KOPT-K1 (cell line): ENCODE measurements around the gene TSPAN8.
"Not testable (repeated sequence)": the region's sequence is repeated elsewhere in the genome, so short reads cannot be mapped to it uniquely, and the experiment has no call there.

Experiments used
- H3K27ac ChIP-seq: fragments of 200-600 bp; sonication (generic); 2 replicates; pipeline ENCODE4 v1.5.1; 2016; ENCODE audit warnings: antibody characterized with exemption, mild to moderate bottlenecking, low read depth, low read length; ENCODE audit not compliant: poor library complexity, severe bottlenecking
- H3K36me3 ChIP-seq: fragments of 200-600 bp; sonication (generic); 2 replicates; pipeline ENCODE4 v1.5.1; 2017; ENCODE audit warnings: antibody characterized with exemption, mild to moderate bottlenecking, low read length, moderate library complexity; ENCODE audit not compliant: insufficient read depth
- H3K9me3 ChIP-seq: fragments of 200-600 bp; sonication (generic); 2 replicates; pipeline ENCODE4 v1.5.1; 2017; ENCODE audit warnings: antibody characterized with exemption, low read length, mild to moderate bottlenecking; ENCODE audit not compliant: insufficient read depth, poor library complexity, severe bottlenecking

The TSPAN8 gene

DNA sequence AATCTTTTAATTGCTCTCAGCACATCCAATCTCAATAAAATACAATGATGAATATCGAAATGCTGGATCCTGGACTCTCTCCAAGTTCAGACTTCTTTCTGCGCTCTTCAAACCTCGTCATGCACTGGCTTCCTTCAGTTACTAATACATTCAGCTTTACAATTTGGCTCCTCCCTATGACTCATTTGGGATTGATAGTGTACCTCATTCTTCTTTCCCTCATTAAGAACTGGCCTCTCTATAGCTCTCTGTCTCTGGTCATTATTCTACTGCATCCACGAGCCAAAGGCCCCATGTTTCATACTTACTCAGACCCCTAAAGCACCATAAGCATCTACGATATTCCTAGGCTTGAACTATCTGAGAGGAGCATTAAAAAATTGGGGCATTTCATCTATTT is 4.9 kb downstream of the TSPAN8 start:
- no peak overlapping the region for H3K27ac ChIP-seq
- H3K36me3 ChIP-seq: no peaks in the 10 kb centered on the region
- H3K9me3 ChIP-seq: no peaks in the 10 kb centered on the region

DNA sequence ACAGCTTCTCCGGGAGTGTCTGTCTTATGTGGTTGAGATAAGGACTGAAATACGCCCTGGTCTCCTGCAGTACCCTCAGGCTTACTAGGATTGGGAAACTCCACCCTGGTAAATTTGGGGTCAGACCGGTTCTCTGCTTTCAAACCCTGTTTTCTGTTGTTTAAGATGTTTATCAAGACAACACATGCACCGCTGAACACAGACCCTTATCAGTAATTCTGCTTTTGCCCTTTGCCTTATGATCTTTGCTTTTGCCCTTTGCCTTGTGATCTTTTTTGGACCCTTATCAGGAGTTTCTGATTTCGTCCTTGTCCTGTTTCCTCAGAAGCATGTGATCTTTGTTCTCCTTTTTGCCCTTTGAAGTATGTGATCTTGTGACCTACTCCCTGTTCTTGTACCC is 7.8 kb downstream of the TSPAN8 start:
- not testable (repeated sequence) for H3K36me3 ChIP-seq, H3K9me3 ChIP-seq, H3K27ac ChIP-seq

- no peaks in the 10 kb centered on the region for H3K9me3 ChIP-seq
- H3K27ac ChIP-seq: no peak overlapping the region
- H3K36me3 ChIP-seq: no peaks in the 10 kb centered on the region
Observed at GRCh38 chr12:71144682-71145081, 13.1 kb downstream of the TSPAN8 start.

DNA sequence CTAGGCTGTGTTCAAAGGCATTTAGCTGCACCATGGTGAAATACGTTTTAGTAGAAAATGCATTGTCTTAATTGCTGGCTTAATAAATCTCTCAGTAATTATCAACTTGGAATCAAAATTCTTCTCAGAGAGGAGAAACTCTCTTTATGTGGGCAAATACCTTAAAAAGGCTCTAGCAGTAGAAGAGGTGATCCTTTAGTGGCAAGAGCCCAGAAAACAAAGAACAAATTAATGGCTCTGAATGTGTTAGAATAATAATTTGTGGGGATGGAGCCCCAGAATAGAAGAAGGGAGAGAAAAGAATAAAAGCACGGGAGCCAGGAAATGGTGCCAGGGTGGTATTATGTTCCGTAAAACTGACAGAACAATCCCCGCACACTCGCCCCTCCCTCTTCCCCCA is 14.8 kb downstream of the TSPAN8 start:
- no peak overlapping the region for H3K27ac ChIP-seq
- no peaks in the 10 kb centered on the region for H3K36me3 ChIP-seq
- H3K9me3 ChIP-seq: no peaks in the 10 kb centered on the region

DNA sequence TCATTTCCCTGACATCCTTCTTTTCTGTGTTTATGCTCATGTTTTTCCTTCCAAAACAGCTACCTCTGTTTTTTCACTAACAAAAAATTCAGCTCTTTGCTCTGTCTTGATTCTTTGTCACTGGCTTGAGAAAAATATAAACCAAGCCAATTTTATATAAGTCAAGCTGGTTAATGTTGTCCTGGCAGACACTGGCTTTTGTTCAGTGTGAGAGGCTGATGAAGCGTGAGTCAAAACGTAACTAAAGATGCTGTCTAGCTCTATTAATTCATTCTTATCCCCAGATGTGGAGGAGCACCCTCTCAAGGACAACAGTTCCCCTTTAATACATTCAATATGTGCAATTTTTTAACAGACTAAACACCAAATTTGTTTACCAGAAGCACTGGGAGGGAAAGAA is 15.8 kb downstream of the TSPAN8 start:
- H3K36me3 ChIP-seq: no peaks in the 10 kb centered on the region
- no peaks in the 10 kb centered on the region for H3K9me3 ChIP-seq
- H3K27ac ChIP-seq: no peak overlapping the region

DNA sequence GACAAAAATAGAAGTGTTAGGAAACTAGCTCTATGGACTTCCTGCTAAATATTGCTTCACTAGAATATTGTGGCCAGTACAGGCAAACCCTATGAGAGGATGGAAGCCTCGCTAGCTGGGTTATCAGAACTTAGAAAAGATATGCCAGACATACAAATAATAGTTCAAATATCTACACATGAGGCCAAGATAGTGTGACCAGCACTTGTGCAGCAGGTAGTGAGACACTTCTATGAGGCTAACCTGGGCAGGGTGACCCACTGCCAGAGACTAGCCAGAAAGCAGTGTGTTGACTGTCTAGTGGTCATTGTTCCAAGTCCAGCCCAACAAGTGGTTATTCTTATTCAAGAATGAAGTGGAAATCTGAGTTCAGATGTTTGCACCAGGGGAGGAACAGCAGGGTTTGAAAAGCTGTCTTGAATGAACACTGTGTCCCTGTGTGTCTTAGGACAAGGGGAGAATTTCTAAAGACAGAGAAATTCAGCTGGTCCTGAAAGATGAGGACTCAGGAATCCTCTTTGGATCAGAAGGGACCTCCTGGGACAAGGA is 16.3 kb downstream of the TSPAN8 start:
- H3K9me3 ChIP-seq: no peaks in the 10 kb centered on the region
- H3K27ac ChIP-seq: no peak overlapping the region
- no peaks in the 10 kb centered on the region for H3K36me3 ChIP-seq

DNA sequence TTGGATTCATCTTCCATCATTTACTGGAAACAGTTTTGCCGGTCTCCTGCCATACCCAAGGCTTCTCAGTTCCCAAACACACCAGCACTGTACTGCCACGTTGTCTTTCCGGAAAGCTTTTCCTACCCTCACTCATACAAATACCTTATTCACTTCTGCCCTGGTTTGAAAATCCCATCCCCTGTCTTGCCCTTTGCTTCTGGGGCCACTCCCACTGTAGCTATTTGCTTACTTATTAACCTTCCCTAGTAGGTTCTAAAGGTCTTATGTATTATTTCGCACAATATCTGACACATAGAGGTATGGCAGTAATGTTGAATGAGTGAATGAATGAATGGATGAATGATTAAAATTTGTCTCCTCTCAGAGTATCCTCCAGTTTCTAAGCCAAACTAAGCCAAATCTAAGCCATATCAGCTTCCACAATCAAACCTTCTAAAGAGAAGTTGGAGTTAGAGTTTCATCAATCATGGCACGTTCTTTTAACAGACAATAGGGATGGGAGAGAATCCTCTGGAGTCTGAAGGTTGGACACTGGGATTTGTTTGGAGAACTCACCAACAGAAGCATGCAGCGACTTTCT is 18.6 kb downstream of the TSPAN8 start:
- Histone ChIP-seq H3K9me3 (no peaks in the 10 kb centered on the region), H3K36me3 (no peaks in the 10 kb centered on the region), H3K27ac (no peak overlapping the region)

- no peak overlapping the region for H3K27ac ChIP-seq
- no peaks in the 10 kb centered on the region for H3K36me3 ChIP-seq
Observed at GRCh38 chr12:71138011-71138410, 19.8 kb downstream of the TSPAN8 start.

GRCh38 chr12:71135812-71136176 is 22.0 kb downstream of the TSPAN8 start:
- no peaks in the 10 kb centered on the region for H3K36me3 ChIP-seq
- no peak overlapping the region for H3K27ac ChIP-seq
- H3K9me3 ChIP-seq: no peaks in the 10 kb centered on the region

More at GRCh38 chr12:71138011-71138410, 19.8 kb downstream of the TSPAN8 start:
- no peaks in the 10 kb centered on the region for H3K9me3 ChIP-seq

- H3K9me3 ChIP-seq: no peaks in the 10 kb centered on the region
- H3K36me3 ChIP-seq: no peaks in the 10 kb centered on the region
- no peak overlapping the region for H3K27ac ChIP-seq
Observed at GRCh38 chr12:71135077-71135811, 22.6 kb downstream of the TSPAN8 start.

GRCh38 chr12:71134405-71134804 is 23.4 kb downstream of the TSPAN8 start:
- Histone ChIP-seq H3K9me3 (no peaks in the 10 kb centered on the region), H3K27ac (no peak overlapping the region), H3K36me3 (no peaks in the 10 kb centered on the region)

DNA sequence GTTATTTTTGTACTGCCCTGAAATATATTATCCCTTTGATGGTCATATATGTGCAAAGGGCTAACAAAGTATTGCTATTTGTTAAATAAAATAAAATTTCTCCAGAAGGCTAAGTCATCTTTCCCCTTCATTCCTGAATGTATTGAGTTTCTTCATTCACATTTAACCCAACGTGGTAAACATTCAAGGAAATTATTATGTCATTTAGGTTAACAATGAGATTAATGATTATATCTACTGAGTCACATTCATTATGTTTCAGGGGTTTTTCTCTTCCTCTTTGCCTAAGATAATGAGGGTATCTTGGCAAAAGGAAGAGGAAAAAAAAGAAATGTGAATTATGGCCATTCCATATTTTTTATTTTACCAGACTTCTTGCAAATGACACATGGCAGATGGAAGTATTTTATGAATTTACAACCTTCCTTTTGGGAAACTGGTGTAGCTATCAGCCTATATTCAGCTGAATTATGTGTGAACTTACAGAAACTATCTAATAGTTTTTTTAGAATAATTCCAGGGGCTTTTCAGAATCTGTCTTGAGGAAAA is 27.2 kb downstream of the TSPAN8 start:
- Histone ChIP-seq H3K27ac (no peak overlapping the region), H3K36me3 (no peaks in the 10 kb centered on the region)

GRCh38 chr12:71129364-71129763 is 28.4 kb downstream of the TSPAN8 start:
- Histone ChIP-seq H3K27ac (no peak overlapping the region), H3K9me3 (no peaks in the 10 kb centered on the region), H3K36me3 (no peaks in the 10 kb centered on the region)

More for the DNA sequence above, 27.2 kb downstream of the TSPAN8 start:
- H3K9me3 ChIP-seq: no peaks in the 10 kb centered on the region

DNA sequence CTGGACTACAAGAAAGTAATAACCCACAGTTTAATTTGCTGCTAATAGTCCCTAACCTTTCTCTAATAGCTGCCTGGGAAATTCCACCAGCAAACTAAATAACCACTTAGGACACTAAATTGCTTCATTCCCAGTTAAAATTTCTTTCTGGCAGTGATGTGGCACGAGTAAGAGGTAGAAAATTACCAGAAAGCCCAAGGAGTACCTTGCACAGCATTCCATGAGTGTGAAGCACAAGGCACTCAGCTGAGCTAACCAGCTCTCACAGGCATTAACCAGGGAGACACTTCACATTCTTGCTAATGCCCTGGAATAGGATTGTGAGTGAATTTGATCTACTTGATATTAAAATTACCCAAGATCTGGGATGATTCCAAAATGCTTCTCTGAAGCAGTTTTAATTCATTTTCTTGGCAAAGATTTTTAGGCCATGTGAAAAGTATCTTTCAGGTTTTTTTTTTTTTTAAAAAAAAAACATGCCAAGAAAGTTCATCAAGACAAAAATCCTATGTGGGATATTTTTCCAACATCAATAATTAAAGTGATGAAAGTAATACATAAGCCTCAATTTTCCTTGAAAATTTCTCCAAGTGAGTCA is 29.5 kb downstream of the TSPAN8 start:
- no peaks in the 10 kb centered on the region for H3K36me3 ChIP-seq
- no peak overlapping the region for H3K27ac ChIP-seq
- no peaks in the 10 kb centered on the region for H3K9me3 ChIP-seq

DNA sequence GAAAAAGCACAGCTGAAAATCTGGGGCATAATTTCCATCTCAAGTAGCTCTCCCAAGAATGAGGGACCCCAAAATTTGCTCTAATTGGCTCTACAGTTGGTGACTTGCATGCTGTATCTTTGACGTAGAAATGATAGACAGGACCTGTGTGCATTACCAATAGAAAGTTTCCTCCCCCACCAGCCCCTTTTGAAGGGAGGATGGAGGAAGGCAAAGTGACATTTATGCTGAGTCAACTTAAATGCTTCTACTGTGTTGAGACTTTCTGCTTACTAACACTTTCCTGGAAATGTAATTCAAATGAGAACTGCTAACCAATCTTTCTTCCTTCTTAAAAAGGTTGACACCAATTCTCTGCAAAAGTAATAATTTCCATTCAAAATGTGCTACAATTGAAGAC is 31.9 kb downstream of the TSPAN8 start:
- Histone ChIP-seq H3K27ac (no peak overlapping the region), H3K9me3 (no peaks in the 10 kb centered on the region), H3K36me3 (no peaks in the 10 kb centered on the region)
